H1 (cell line): ENCODE results near the gene CACNA1C. TPM values are rescaled to one million over a fixed set of nuclear protein-coding genes. Genes with fewer than 3 reads are reported as not detected.

ENCODE experiments used
- CTCF ChIA-PET: fragments of 300-600 bp; sonication (Branson Sonifier 250); formaldehyde crosslinking; loops from one replicate; lab custom pipeline; 2021; ENCODE audit not compliant: partially characterized antibody; lab: Charles Lee
- POLR2A ChIA-PET: fragments of 300-600 bp; sonication (Branson Sonifier 250); formaldehyde crosslinking; loops from one replicate; lab custom pipeline; 2021; ENCODE audit warnings: inconsistent platforms; ENCODE audit not compliant: partially characterized antibody; lab: Charles Lee
- DNase-seq, 2 experiments: peaks; one replicate each; pipeline versions ENCODE4 v3.0.0 to v3.0.0-alpha.2; 2010 to 2022; ENCODE audit warnings: low spot score in 2 of 2, low read depth in 1 of 2, mixed read lengths in 1 of 2
- FAIRE-seq: peaks from 2 replicates; lab custom pipeline; 2011; peaks lifted over from hg19 to GRCh38; lab: Jason Lieb, UNC
- H2AFZ ChIP-seq: 2 replicates; pipeline ENCODE4 v1.8.1; 2012; ENCODE audit warnings: low read length, inconsistent platforms
- H2AK5ac ChIP-seq: 2 replicates; pipeline ENCODE4 v1.6.1; 2013; ENCODE audit warnings: low read depth, low read length
- H2BK120ac ChIP-seq: replicated peaks from 2 replicates; pipeline ENCODE3; 2013; ENCODE audit warnings: low read depth, low read length, inconsistent platforms
- H2BK12ac ChIP-seq: 2 replicates; pipeline ENCODE4 v1.6.1; 2013; ENCODE audit warnings: low read depth, low read length
- H2BK15ac ChIP-seq: 2 replicates; pipeline ENCODE4 v1.6.1; 2013; ENCODE audit warnings: low read length
- H2BK20ac ChIP-seq: 2 replicates; pipeline ENCODE4 v1.6.1; 2013; ENCODE audit warnings: low read length
- H2BK5ac ChIP-seq: 2 replicates; pipeline ENCODE4 v1.6.1; 2013; ENCODE audit warnings: low read depth, low read length
- H3K14ac ChIP-seq: 2 replicates; pipeline ENCODE4 v1.6.1; 2013; ENCODE audit warnings: inconsistent platforms; ENCODE audit not compliant: insufficient read length
- H3K18ac ChIP-seq: 2 replicates; pipeline ENCODE4 v1.6.1; 2013; ENCODE audit warnings: low read length; ENCODE audit errors: extremely low read depth
- H3K23ac ChIP-seq: 2 replicates; pipeline ENCODE4 v1.6.1; 2013; ENCODE audit warnings: inconsistent platforms; ENCODE audit not compliant: insufficient read length
- H3K23me2 ChIP-seq: 2 replicates; pipeline ENCODE4 v1.6.1; 2013; ENCODE audit warnings: low read depth, low read length
- H3K27ac ChIP-seq: 2 replicates; pipeline ENCODE4 v1.6.1; 2011; ENCODE audit warnings: low read depth, low read length, inconsistent platforms
- H3K27me3 ChIP-seq, 4 experiments: replicated peaks in 1 of 4; 1 replicate in 1 of 4; 2 replicates in 3 of 4; pipeline versions ENCODE4 v1.6.1 to v1.8.1; 2011 to 2013; ENCODE audit warnings: low read length in 3 of 4, mild to moderate bottlenecking in 3 of 4, inconsistent platforms in 2 of 4, mixed read lengths in 2 of 4, moderate library complexity in 1 of 4; ENCODE audit not compliant: control insufficient read depth in 3 of 4, insufficient read depth in 3 of 4; ENCODE audit errors: extremely low read depth in 1 of 4
- H3K36me3 ChIP-seq, 4 experiments: 2 replicates each; pipeline versions ENCODE4 v1.6.1 to v1.8.1; 2011 to 2013; ENCODE audit warnings: mild to moderate bottlenecking in 4 of 4, low read length in 3 of 4, moderate library complexity in 2 of 4, control low read depth in 1 of 4, inconsistent platforms in 1 of 4; ENCODE audit not compliant: insufficient read depth in 4 of 4, control insufficient read depth in 2 of 4
- H3K4ac ChIP-seq: replicated peaks from 2 replicates; pipeline ENCODE3; 2013; ENCODE audit warnings: low read length, low read depth, mixed read lengths, inconsistent platforms; ENCODE audit not compliant: insufficient read length
- H3K4me1 ChIP-seq, 4 experiments: replicated peaks in 1 of 4; 1 replicate in 1 of 4; 2 replicates in 3 of 4; pipeline versions ENCODE4 v1.6.1 to v1.8.1; 2011 to 2013; ENCODE audit warnings: low read length in 3 of 4, inconsistent platforms in 2 of 4, mixed read lengths in 1 of 4; ENCODE audit not compliant: insufficient read depth in 4 of 4, control insufficient read depth in 3 of 4
- H3K4me2 ChIP-seq, 2 experiments: 2 replicates each; pipeline versions ENCODE4 v1.6.1 to v1.8.1; 2011 to 2013; ENCODE audit warnings: low read depth in 2 of 2, low read length in 2 of 2, control low read depth in 1 of 2, inconsistent platforms in 1 of 2, mild to moderate bottlenecking in 1 of 2; ENCODE audit not compliant: insufficient read depth in 1 of 2
- H3K4me3 ChIP-seq, 4 experiments: fragments of 200-600, 300-600 bp in 1 of 4; sonication (generic), shearing (Covaris generic), sonication (Bioruptor Twin) in 1 of 4; 2 replicates each; pipeline versions ENCODE4 v1.5.1 to v1.8.1; 2011 to 2016; ENCODE audit warnings: low read length in 4 of 4, low read depth in 3 of 4, control low read depth in 2 of 4, inconsistent platforms in 2 of 4, mild to moderate bottlenecking in 2 of 4, mixed read lengths in 1 of 4, moderate library complexity in 1 of 4; ENCODE audit not compliant: insufficient read depth in 2 of 4; ENCODE audit errors: extremely low read depth in 1 of 4
- H3K56ac ChIP-seq: replicated peaks from 2 replicates; pipeline ENCODE3; 2013; ENCODE audit warnings: low read depth, mild to moderate bottlenecking, mixed read lengths, low read length, inconsistent platforms; ENCODE audit not compliant: insufficient read length
- H3K79me1 ChIP-seq: 2 replicates; pipeline ENCODE4 v1.6.1; 2013; ENCODE audit warnings: low read depth, low read length, control low read depth
- H3K79me2 ChIP-seq, 2 experiments: 2 replicates each; pipeline versions ENCODE4 v1.6.1 to v1.8.1; 2012 to 2013; ENCODE audit warnings: low read length in 2 of 2, mild to moderate bottlenecking in 2 of 2, inconsistent platforms in 1 of 2; ENCODE audit not compliant: insufficient read depth in 2 of 2, control insufficient read depth in 1 of 2
- H3K9ac ChIP-seq, 4 experiments: replicated peaks in 1 of 4; 1 replicate in 1 of 4; 2 replicates in 3 of 4; pipeline versions ENCODE4 v1.6.1 to v1.8.1; 2011 to 2013; ENCODE audit warnings: low read depth in 3 of 4, low read length in 3 of 4, control low read depth in 2 of 4, mild to moderate bottlenecking in 2 of 4, moderate library complexity in 2 of 4, inconsistent platforms in 1 of 4; ENCODE audit errors: extremely low read depth in 1 of 4
- H3K9me3 ChIP-seq, 2 experiments: 2 replicates each; pipeline versions ENCODE4 v1.6.1 to v1.8.1; 2012 to 2013; ENCODE audit warnings: mild to moderate bottlenecking in 2 of 2, moderate library complexity in 2 of 2, control low read depth in 1 of 2, inconsistent platforms in 1 of 2, low read depth in 1 of 2, low read length in 1 of 2, mixed read lengths in 1 of 2; ENCODE audit not compliant: insufficient read depth in 2 of 2
- H4K20me1 ChIP-seq, 2 experiments: replicated peaks in 1 of 2; 2 replicates each; pipeline versions ENCODE3 to v1.8.1; 2011 to 2013; ENCODE audit warnings: inconsistent platforms in 2 of 2, low read length in 2 of 2, mild to moderate bottlenecking in 1 of 2; ENCODE audit not compliant: insufficient read depth in 2 of 2, control insufficient read depth in 1 of 2
- H4K5ac ChIP-seq: 2 replicates; pipeline ENCODE4 v1.6.1; 2013; ENCODE audit warnings: low read length, low read depth, mixed read lengths, inconsistent platforms; ENCODE audit not compliant: insufficient read length
- H4K8ac ChIP-seq: 2 replicates; pipeline ENCODE4 v1.8.0; 2013; ENCODE audit warnings: mild to moderate bottlenecking, moderate library complexity, low read length, inconsistent platforms; ENCODE audit not compliant: insufficient read depth; ENCODE audit errors: extremely low read depth
- H4K91ac ChIP-seq: replicated peaks from 2 replicates; pipeline ENCODE3; 2013; ENCODE audit warnings: low read length, mixed read lengths, inconsistent platforms; ENCODE audit not compliant: insufficient read length
- ATF2 ChIP-seq: IDR thresholded peaks from 2 replicates; pipeline ENCODE4 v1.6.1; 2012; ENCODE audit warnings: low read length, inconsistent platforms
- BCL11A ChIP-seq, 2 experiments: IDR thresholded peaks; one replicate each; pipeline ENCODE4 v1.6.1; 2011; ENCODE audit warnings: low read depth in 2 of 2, low read length in 2 of 2, mild to moderate bottlenecking in 2 of 2
- CREB1 ChIP-seq: IDR thresholded peaks from 2 replicates; pipeline ENCODE4 v1.6.1; 2012; ENCODE audit warnings: inconsistent platforms
- CTCF ChIP-seq, 3 experiments: IDR thresholded peaks; 1 replicate in 2 of 3; 2 replicates in 1 of 3; pipeline versions ENCODE4 v1.5.1 to v1.6.1; 2011; ENCODE audit warnings: low read length in 3 of 3, mild to moderate bottlenecking in 3 of 3, inconsistent platforms in 2 of 3, low read depth in 1 of 3, moderate library complexity in 1 of 3; ENCODE audit not compliant: insufficient read depth in 1 of 3; ENCODE audit errors: control extremely low read depth in 1 of 3
- JUND ChIP-seq: IDR thresholded peaks from 2 replicates; pipeline ENCODE4 v1.6.1; 2011; ENCODE audit warnings: mild to moderate bottlenecking, improper control_type of control experiment, low read length
- POLR2A ChIP-seq, 2 experiments: IDR thresholded peaks; 1 replicate in 1 of 2; 2 replicates in 1 of 2; pipeline ENCODE4 v1.6.1; 2011; ENCODE audit warnings: low read depth in 2 of 2, low read length in 2 of 2, mild to moderate bottlenecking in 2 of 2; ENCODE audit errors: control extremely low read depth in 1 of 2
- RXRA ChIP-seq: IDR thresholded peaks from 2 replicates; pipeline ENCODE4 v1.6.1; 2011; ENCODE audit warnings: low read depth, mild to moderate bottlenecking, low read length, moderate library complexity; ENCODE audit not compliant: insufficient read depth
- SIRT6 ChIP-seq: IDR thresholded peaks from one replicate; pipeline ENCODE4 v1.7.1; 2012; ENCODE audit warnings: low read length, inconsistent platforms
- SUZ12 ChIP-seq: fragments of 200-600 bp; sonication (generic); IDR thresholded peaks from 2 replicates; pipeline ENCODE4 v1.6.1; 2012; ENCODE audit warnings: mild to moderate bottlenecking, inconsistent platforms, low read length, moderate library complexity, mixed read lengths
- TEAD4 ChIP-seq: IDR thresholded peaks from 2 replicates; pipeline ENCODE4 v1.6.1; 2012; ENCODE audit warnings: low read depth, low read length, inconsistent platforms, mixed read lengths
- WGBS, 2 experiments: shearing (Covaris generic) in 1 of 2; methylation state at CpG; one replicate each; pipeline versions ENCODE4 v1.1.6 to v1.1.7; 2013 to 2015; ENCODE audit warnings: low lambda C conversion rate in 2 of 2, mixed read lengths in 2 of 2, inconsistent platforms in 1 of 2, low coverage in 1 of 2, missing lambda C conversion rate in 1 of 2; ENCODE audit not compliant: insufficient replicate concordance in 2 of 2, insufficient coverage in 1 of 2, insufficient read length in 1 of 2; ENCODE audit errors: extremely low coverage in 1 of 2, missing lambda C conversion rate in 1 of 2; 5-methylcytosine and 5-hydroxymethylcytosine counted together
- polyA plus RNA-seq, 7 experiments: library from polyadenylated mRNA; depleted of rRNA in 3 of 7; stranded (reverse) in 5 of 7; unstranded in 2 of 7; fragments of >200 nt in 5 of 7; fragments of 200-250 nt in 2 of 7; gene quantifications; 1 replicate in 5 of 7; 2 replicates in 1 of 7; 4 replicates in 1 of 7; pipeline versions ENCODE4 v1.2.1 to v1.2.3, GENCODE V29; 2011 to 2013; ENCODE audit warnings: missing spikeins in 2 of 7, mixed read lengths in 2 of 7
- total RNA-seq: library from RNA; stranded (reverse); fragmentation: NEBNext Ultra II Directional; extraction: Animal tissue kit (Norgen Biotek cat#: 25700); gene quantifications from 2 replicates; pipeline ENCODE4 v1.2.1, GENCODE V29; 2021

Gene CACNA1C
- total and polyA plus RNA-seq, 2 of the 8 experiments (the other 6 are each of a cell fraction or from before 2014, with no cell fraction given) = 1.3 TPM

- CTCF ChIA-PET = interaction anchor here (1.0 to 6.0 kb wide), 11 partner anchors 12 to 268 kb away, joined by 3 to 77 read pairs (median 4); no protein-coding TSS in a partner anchor
- Histone ChIP-seq H3K23me2 (no peaks in the 10 kb centered on the region), H3K36me3 (no peaks in the 10 kb centered on the region), H3K79me2 (no peaks in the 10 kb centered on the region), H2BK20ac (no peak overlapping the region), H3K4me1 (peaks cover 0 to 4% (median 0%) of the 10 kb centered on the region in 4 experiments; a peak in 1 of 7 replicates), H4K5ac (no peak overlapping the region), H3K4ac (no peak overlapping the region), H3K27me3 (no peaks in the 10 kb centered on the region), H3K56ac (no peak overlapping the region), H3K18ac (no peak overlapping the region), H3K23ac (no peak overlapping the region), H2AFZ (no peak overlapping the region), H3K9me3 (no peaks in the 10 kb centered on the region), H3K4me3 (no peak overlapping the region), H2BK12ac (no peak overlapping the region), H2AK5ac (no peak overlapping the region), H2BK15ac (no peak overlapping the region), H3K79me1 (no peaks in the 10 kb centered on the region), H2BK5ac (no peak overlapping the region), H3K14ac (no peak overlapping the region), H3K9ac (no peak overlapping the region), H3K4me2 (no peak overlapping the region), H2BK120ac (no peak overlapping the region), H3K27ac (no peak overlapping the region), H4K8ac (no peak overlapping the region), H4K91ac (no peak overlapping the region), H4K20me1 (no peaks in the 10 kb centered on the region)
- WGBS, 2 experiments = 91% methylated on average over 10 of the region's 10 CpGs; no CpG with 5 or more reads in 1 of the 2 experiments
- POLR2A ChIA-PET = no interaction called here
- no peak for DNase-seq
- no peak for FAIRE-seq
- TF ChIP-seq CREB1 (no peak), JUND (no peak), CTCF (IDR thresholded peaks at IDR 0.05; ENCODE audit: control extremely low read depth in 1 of 3, insufficient read depth in 1 of 3, low read depth in 1 of 3, low read length in 3 of 3) (no peak), TEAD4 (no peak), ATF2 (no peak), RXRA (no peak), BCL11A (IDR thresholded peaks at IDR 0.05; ENCODE audit: low read depth in 2 of 2, low read length in 2 of 2) (no peak), SIRT6 (no peak), POLR2A (IDR thresholded peaks at IDR 0.05; ENCODE audit: control extremely low read depth in 1 of 2, low read depth in 2 of 2, low read length in 2 of 2) (no peak), SUZ12 (no peak)
These were observed 330.7 kb downstream of the CACNA1C start for GRCh38 chr12:2383325-2384028.
